ENCODE data around the gene CCN5. TPM values are rescaled to one million over a fixed set of nuclear protein-coding genes. Genes with fewer than 3 reads are reported as not detected.

The CCN5 gene
- total RNA-seq, 1 donor from 2014 or later = not detected

GRCh38 chr20:44733341-44734069 is 18.3 kb downstream of the CCN5 start:
- TF ChIP-seq, protein P1, sequence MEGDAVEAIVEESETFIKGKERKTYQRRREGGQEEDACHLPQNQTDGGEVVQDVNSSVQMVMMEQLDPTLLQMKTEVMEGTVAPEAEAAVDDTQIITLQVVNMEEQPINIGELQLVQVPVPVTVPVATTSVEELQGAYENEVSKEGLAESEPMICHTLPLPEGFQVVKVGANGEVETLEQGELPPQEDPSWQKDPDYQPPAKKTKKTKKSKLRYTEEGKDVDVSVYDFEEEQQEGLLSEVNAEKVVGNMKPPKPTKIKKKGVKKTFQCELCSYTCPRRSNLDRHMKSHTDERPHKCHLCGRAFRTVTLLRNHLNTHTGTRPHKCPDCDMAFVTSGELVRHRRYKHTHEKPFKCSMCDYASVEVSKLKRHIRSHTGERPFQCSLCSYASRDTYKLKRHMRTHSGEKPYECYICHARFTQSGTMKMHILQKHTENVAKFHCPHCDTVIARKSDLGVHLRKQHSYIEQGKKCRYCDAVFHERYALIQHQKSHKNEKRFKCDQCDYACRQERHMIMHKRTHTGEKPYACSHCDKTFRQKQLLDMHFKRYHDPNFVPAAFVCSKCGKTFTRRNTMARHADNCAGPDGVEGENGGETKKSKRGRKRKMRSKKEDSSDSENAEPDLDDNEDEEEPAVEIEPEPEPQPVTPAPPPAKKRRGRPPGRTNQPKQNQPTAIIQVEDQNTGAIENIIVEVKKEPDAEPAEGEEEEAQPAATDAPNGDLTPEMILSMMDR (IDR thresholded peaks at IDR 0.05; ENCODE audit: insufficient read depth, low read length, severe bottlenecking) = peak; percentile 83
- Histone ChIP-seq H3K4me3 (ENCODE audit: low read depth, low read length) (no peak overlapping the region), H3K36me3 (ENCODE audit: control insufficient read depth, insufficient read depth, low read length) (no peaks in the 10 kb centered on the region), H3K27me3 (ENCODE audit: control insufficient read depth, insufficient read depth, low read length) (no peaks in the 10 kb centered on the region)
- DNase-seq (ENCODE audit: low read depth) (peak; percentile 54), FAIRE-seq (no peak)

- TF ChIP-seq, protein P1 (IDR thresholded peaks at IDR 0.05; ENCODE audit: insufficient read depth, low read length, severe bottlenecking) = peak; percentile 31
- FAIRE-seq (no peak), DNase-seq (ENCODE audit: low read depth) (peak; percentile 59)
- Histone ChIP-seq H3K4me3 (ENCODE audit: low read depth, low read length) (no peak overlapping the region), H3K36me3 (ENCODE audit: control insufficient read depth, insufficient read depth, low read length) (no peaks in the 10 kb centered on the region), H3K27me3 (ENCODE audit: control insufficient read depth, insufficient read depth, low read length) (no peaks in the 10 kb centered on the region)
These were observed 19.8 kb downstream of the CCN5 start for GRCh38 chr20:44734938-44735337.

- no peak overlapping the region for H3K4me3 ChIP-seq (ENCODE audit: low read depth, low read length)
- H3K36me3 ChIP-seq (ENCODE audit: control insufficient read depth, insufficient read depth, low read length) = no peaks in the 10 kb centered on the region
- FAIRE-seq = no peak
- TF ChIP-seq, protein P1 (IDR thresholded peaks at IDR 0.05; ENCODE audit: insufficient read depth, low read length, severe bottlenecking) = no peak
- DNase-seq (ENCODE audit: low read depth) = no peak
- no peaks in the 10 kb centered on the region for H3K27me3 ChIP-seq (ENCODE audit: control insufficient read depth, insufficient read depth, low read length)
These were observed 20.6 kb downstream of the CCN5 start for GRCh38 chr20:44735816-44736169.

DNA sequence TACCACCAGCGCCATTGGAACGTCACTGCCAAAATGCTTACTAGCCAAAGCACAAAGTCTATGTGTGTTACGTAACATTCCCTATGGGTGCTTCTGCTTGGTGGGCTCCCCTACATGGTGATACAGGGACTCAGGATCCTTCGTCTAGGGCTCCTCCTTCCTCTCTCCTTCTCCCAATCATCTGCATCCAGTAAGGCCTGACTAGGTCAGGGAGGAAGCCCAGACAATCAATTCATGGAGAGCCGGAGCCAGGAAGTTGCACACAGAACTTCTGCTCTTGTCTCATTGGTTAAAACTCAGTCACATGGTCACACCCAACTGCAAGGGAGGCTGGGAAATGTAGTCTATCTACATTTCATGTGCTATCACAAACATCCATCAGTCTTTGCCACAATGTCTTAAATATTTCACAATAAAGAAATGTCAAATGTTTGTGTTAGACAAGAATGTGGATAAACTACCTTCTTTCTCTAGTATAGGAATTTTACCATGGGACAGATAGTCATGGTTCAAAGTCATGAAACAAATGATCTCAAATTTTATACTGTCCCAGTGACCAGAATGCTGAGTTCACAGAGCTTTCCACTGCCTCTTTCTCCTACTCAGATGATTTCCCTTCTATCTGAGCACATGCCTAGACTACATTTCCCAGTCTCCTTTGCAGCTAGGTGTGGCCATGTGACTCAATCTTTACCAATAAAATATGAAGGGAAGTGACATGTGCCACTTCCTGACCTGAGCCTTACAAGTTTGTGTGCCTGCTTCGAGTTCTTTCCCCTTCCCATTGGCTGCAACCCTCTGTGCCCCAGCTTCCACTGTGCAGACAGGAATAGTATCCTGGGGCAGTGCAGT is 21.2 kb downstream of the CCN5 start:
- FAIRE-seq = no peak
- H3K36me3 ChIP-seq (ENCODE audit: control insufficient read depth, insufficient read depth, low read length) = no peaks in the 10 kb centered on the region
- TF ChIP-seq, protein P1 (IDR thresholded peaks at IDR 0.05; ENCODE audit: insufficient read depth, low read length, severe bottlenecking) = no peak
- no peak overlapping the region for H3K4me3 ChIP-seq (ENCODE audit: low read depth, low read length)
- no peaks in the 10 kb centered on the region for H3K27me3 ChIP-seq (ENCODE audit: control insufficient read depth, insufficient read depth, low read length)
- DNase-seq (ENCODE audit: low read depth) = peak; percentile 73

DNA sequence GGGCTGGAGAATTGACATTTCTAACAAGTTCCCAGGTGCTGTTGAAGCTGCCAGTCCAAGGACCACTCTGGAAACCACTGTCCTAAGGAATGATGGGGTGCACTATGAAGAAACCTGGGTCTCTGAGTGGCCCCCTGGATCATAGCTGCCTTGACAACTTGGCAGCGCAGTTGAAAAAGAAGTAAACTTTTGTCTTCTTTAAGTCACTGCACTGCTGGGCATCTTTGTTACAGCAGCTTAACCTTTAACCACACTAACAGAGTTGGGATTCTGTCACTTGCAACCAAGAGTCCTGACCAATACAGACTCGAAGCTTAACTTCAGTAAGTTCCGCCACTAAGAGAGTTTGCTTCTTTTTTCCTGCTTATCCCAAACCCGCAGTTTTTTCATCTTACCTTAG is 21.9 kb downstream of the CCN5 start:
- TF ChIP-seq, protein P1 (IDR thresholded peaks at IDR 0.05; ENCODE audit: insufficient read depth, low read length, severe bottlenecking) = no peak

More for the DNA sequence above, 21.9 kb downstream of the CCN5 start:
- no peaks in the 10 kb centered on the region for H3K27me3 ChIP-seq (ENCODE audit: control insufficient read depth, insufficient read depth, low read length)
- FAIRE-seq = no peak
- H3K4me3 ChIP-seq (ENCODE audit: low read depth, low read length) = no peak overlapping the region
- no peaks in the 10 kb centered on the region for H3K36me3 ChIP-seq (ENCODE audit: control insufficient read depth, insufficient read depth, low read length)
- DNase-seq (ENCODE audit: low read depth) = no peak
